Ectodermal cell (in vitro differentiated cells): ENCODE measurements around the gene GPX2.

Experiments used
- H3K27ac ChIP-seq: 2 replicates; pipeline ENCODE4 v1.7.0; 2013; ENCODE audit warnings: mild to moderate bottlenecking, low read depth, low read length; ENCODE audit not compliant: insufficient read depth, poor library complexity, severe bottlenecking
- H3K27me3 ChIP-seq: 2 replicates; pipeline ENCODE4 v1.7.0; 2013; ENCODE audit warnings: mild to moderate bottlenecking, low read length; ENCODE audit not compliant: insufficient read depth, control insufficient read depth, poor library complexity, severe bottlenecking
- H3K36me3 ChIP-seq: one replicate; pipeline ENCODE4 v1.7.0; 2013; ENCODE audit warnings: low read length; ENCODE audit not compliant: control insufficient read depth, insufficient read depth
- H3K4me1 ChIP-seq: one replicate; pipeline ENCODE4 v1.7.0; 2013; ENCODE audit warnings: low read length; ENCODE audit not compliant: control insufficient read depth, insufficient read depth
- H3K4me3 ChIP-seq: 2 replicates; pipeline ENCODE4 v1.7.0; 2013; ENCODE audit warnings: low read depth, low read length, control low read depth; ENCODE audit not compliant: insufficient read depth
- H3K9me3 ChIP-seq: 2 replicates; pipeline ENCODE4 v1.7.0; 2013; ENCODE audit warnings: mild to moderate bottlenecking, low read length, moderate library complexity; ENCODE audit not compliant: control insufficient read depth
- WGBS, 2 experiments: methylation state at CpG; one replicate each; pipeline ENCODE4 v1.1.7; 2013; ENCODE audit warnings: missing lambda C conversion rate in 2 of 2; 5-methylcytosine and 5-hydroxymethylcytosine counted together

GPX2 gene

GRCh38 chr14:64940336-64940910 lies 2.1 kb downstream of the GPX2 start:
- 91 to 92% methylated on average over 3 of the region's 3 CpGs for WGBS, 2 experiments
- Histone ChIP-seq H3K4me1 (no peaks in the 10 kb centered on the region), H3K36me3 (no peaks in the 10 kb centered on the region), H3K9me3 (no peaks in the 10 kb centered on the region), H3K27me3 (no peaks in the 10 kb centered on the region), H3K27ac (no peak overlapping the region), H3K4me3 (no peak overlapping the region)

- Histone ChIP-seq H3K4me1 (no peaks in the 10 kb centered on the region), H3K36me3 (no peaks in the 10 kb centered on the region), H3K9me3 (no peaks in the 10 kb centered on the region), H3K27me3 (no peaks in the 10 kb centered on the region), H3K27ac (no peak overlapping the region), H3K4me3 (no peak overlapping the region)
- WGBS, 2 experiments = 89 to 93% methylated on average over 2 to 3 of the region's 3 CpGs
Observed at GRCh38 chr14:64939817-64940190, 2.7 kb downstream of the GPX2 start.

GRCh38 chr14:64938972-64939816 lies 3.4 kb downstream of the GPX2 start:
- Histone ChIP-seq H3K4me1 (no peaks in the 10 kb centered on the region), H3K9me3 (no peaks in the 10 kb centered on the region), H3K27ac (no peak overlapping the region), H3K36me3 (no peaks in the 10 kb centered on the region), H3K27me3 (no peaks in the 10 kb centered on the region), H3K4me3 (no peak overlapping the region)
- WGBS, 2 experiments = 92 to 93% methylated on average over 17 of the region's 17 CpGs

GRCh38 chr14:64937821-64938193 lies 4.7 kb downstream of the GPX2 start:
- Histone ChIP-seq H3K4me1 (no peaks in the 10 kb centered on the region), H3K36me3 (no peaks in the 10 kb centered on the region), H3K27ac (no peak overlapping the region), H3K9me3 (no peaks in the 10 kb centered on the region), H3K27me3 (no peaks in the 10 kb centered on the region), H3K4me3 (no peak overlapping the region)
- WGBS, 2 experiments = 94 to 98% methylated on average over 1 of the region's 1 CpG

GRCh38 chr14:64937171-64937820 lies 5.2 kb downstream of the GPX2 start:
- H3K4me3 ChIP-seq = no peak overlapping the region
- no peaks in the 10 kb centered on the region for H3K4me1 ChIP-seq
- no peaks in the 10 kb centered on the region for H3K27me3 ChIP-seq
- no peak overlapping the region for H3K27ac ChIP-seq
- 96% methylated on average over 1 of the region's 1 CpG for WGBS, 2 experiments
- no peaks in the 10 kb centered on the region for H3K36me3 ChIP-seq
- no peaks in the 10 kb centered on the region for H3K9me3 ChIP-seq

- Histone ChIP-seq H3K27me3 (no peaks in the 10 kb centered on the region), H3K4me3 (no peak overlapping the region), H3K9me3 (no peaks in the 10 kb centered on the region), H3K36me3 (no peaks in the 10 kb centered on the region), H3K4me1 (no peaks in the 10 kb centered on the region), H3K27ac (no peak overlapping the region)
- 96 to 98% methylated on average over 2 of the region's 2 CpGs for WGBS, 2 experiments
Observed at GRCh38 chr14:64935508-64935907, 7.0 kb downstream of the GPX2 start.

GRCh38 chr14:64934338-64934929 lies 8.1 kb downstream of the GPX2 start:
- H3K4me1 ChIP-seq = no peaks in the 10 kb centered on the region
- no peak overlapping the region for H3K27ac ChIP-seq
- H3K36me3 ChIP-seq = no peaks in the 10 kb centered on the region
- H3K4me3 ChIP-seq = no peak overlapping the region
- WGBS, 2 experiments = 97 to 100% methylated on average over 1 of the region's 1 CpG
- no peaks in the 10 kb centered on the region for H3K27me3 ChIP-seq
- H3K9me3 ChIP-seq = no peaks in the 10 kb centered on the region

- Histone ChIP-seq H3K27ac (no peak overlapping the region), H3K27me3 (no peaks in the 10 kb centered on the region), H3K36me3 (no peaks in the 10 kb centered on the region), H3K4me1 (no peaks in the 10 kb centered on the region), H3K4me3 (no peak overlapping the region), H3K9me3 (no peaks in the 10 kb centered on the region)
Observed at GRCh38 chr14:64932231-64932630, 10.3 kb downstream of the GPX2 start.

GRCh38 chr14:64931123-64931522 lies 11.4 kb downstream of the GPX2 start:
- Histone ChIP-seq H3K9me3 (no peaks in the 10 kb centered on the region), H3K4me1 (no peaks in the 10 kb centered on the region), H3K27ac (no peak overlapping the region), H3K27me3 (no peaks in the 10 kb centered on the region), H3K36me3 (no peaks in the 10 kb centered on the region), H3K4me3 (no peak overlapping the region)
- WGBS, 2 experiments = 83 to 95% methylated on average over 2 of the region's 2 CpGs
